Stomach (tissue), 4 donors: ENCODE data around the gene LAYN.

ENCODE experiments used
- EP300 ChIP-seq: sonication (generic); formaldehyde crosslinking; IDR thresholded peaks from one replicate; pipeline ENCODE4 v1.6.1; 2017; ENCODE audit warnings: antibody characterized with exemption
- POLR2A ChIP-seq, 4 donors: fragments of 450-650 bp; IDR thresholded peaks; one replicate each; pipeline ENCODE4 v1.6.1; 2016; ENCODE audit warnings: antibody characterized with exemption in 4 of 4, control low read depth in 2 of 4, mild to moderate bottlenecking in 1 of 4, moderate library complexity in 1 of 4
- POLR2AphosphoS5 ChIP-seq, 3 donors: sonication (generic); formaldehyde crosslinking; IDR thresholded peaks; one replicate each; pipeline ENCODE4 v1.6.1; 2016; ENCODE audit warnings: antibody characterized with exemption in 3 of 3
- TF ChIP-seq, protein P1 (sequence below), 7 experiments: fragments of 450-650 bp in 4 of 7; fragments of 200-600 bp in 3 of 7; sonication (generic) in 3 of 7; IDR thresholded peaks; one replicate each; pipeline ENCODE4 v1.5.1; 2016 to 2019; ENCODE audit warnings: antibody characterized with exemption in 7 of 7, control low read depth in 2 of 7, mild to moderate bottlenecking in 1 of 7

DNA sequence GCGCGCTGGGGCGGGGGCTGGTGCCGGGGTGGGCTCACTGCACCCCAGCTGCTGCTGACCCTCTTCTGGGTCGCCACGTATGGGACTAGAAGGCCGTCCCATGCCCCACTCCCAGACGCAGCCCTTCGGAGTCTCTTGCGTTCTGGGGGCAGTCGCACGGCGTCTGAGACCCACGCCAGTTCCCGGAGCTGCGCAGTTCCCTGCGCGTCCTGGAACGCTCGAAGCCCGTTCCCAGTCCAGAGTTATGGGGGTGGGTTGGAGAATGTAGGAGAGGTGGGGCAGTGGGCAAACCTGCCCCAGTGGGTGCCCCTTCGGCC is 375 bp downstream of the LAYN start:
- no peak for TF ChIP-seq POLR2A (IDR thresholded peaks at IDR 0.05)
- TF ChIP-seq, protein P1, sequence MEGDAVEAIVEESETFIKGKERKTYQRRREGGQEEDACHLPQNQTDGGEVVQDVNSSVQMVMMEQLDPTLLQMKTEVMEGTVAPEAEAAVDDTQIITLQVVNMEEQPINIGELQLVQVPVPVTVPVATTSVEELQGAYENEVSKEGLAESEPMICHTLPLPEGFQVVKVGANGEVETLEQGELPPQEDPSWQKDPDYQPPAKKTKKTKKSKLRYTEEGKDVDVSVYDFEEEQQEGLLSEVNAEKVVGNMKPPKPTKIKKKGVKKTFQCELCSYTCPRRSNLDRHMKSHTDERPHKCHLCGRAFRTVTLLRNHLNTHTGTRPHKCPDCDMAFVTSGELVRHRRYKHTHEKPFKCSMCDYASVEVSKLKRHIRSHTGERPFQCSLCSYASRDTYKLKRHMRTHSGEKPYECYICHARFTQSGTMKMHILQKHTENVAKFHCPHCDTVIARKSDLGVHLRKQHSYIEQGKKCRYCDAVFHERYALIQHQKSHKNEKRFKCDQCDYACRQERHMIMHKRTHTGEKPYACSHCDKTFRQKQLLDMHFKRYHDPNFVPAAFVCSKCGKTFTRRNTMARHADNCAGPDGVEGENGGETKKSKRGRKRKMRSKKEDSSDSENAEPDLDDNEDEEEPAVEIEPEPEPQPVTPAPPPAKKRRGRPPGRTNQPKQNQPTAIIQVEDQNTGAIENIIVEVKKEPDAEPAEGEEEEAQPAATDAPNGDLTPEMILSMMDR (IDR thresholded peaks at IDR 0.05) = no peak
- no peak for TF ChIP-seq POLR2AphosphoS5 (IDR thresholded peaks at IDR 0.05)
- TF ChIP-seq EP300 = no peak
